B cell (primary cell): ENCODE data around the gene MRPL54. TPM values are rescaled to one million over a fixed set of nuclear protein-coding genes. Genes with fewer than 3 reads are reported as not detected.

ENCODE experiments used
- ATAC-seq: fragments of 200-7000 bp; cut with Tn5 transposase; one replicate; pipeline ENCODE4 v1.10.0; 2021; ENCODE audit warnings: low read depth, mild to moderate bottlenecking, moderate number of reproducible peaks, moderate library complexity
- CTCF ChIA-PET: fragments of 350-600 bp; sonication (Branson Sonifier 250); formaldehyde crosslinking; loops from one replicate; lab custom pipeline; 2021; ENCODE audit warnings: antibody characterized with exemption, inconsistent platforms; lab: Charles Lee
- POLR2A ChIA-PET: fragments of 350-600 bp; sonication (Branson Sonifier 250); formaldehyde crosslinking; loops from one replicate; lab custom pipeline; 2021; ENCODE audit warnings: antibody characterized with exemption; lab: Charles Lee
- DNase-seq: peaks from one replicate; pipeline ENCODE4 v3.0.0; 2013
- H2AFZ ChIP-seq: 2 replicates; pipeline ENCODE4 v1.6.1; 2012; ENCODE audit warnings: mild to moderate bottlenecking, low read depth, low read length; ENCODE audit not compliant: insufficient read depth, poor library complexity, severe bottlenecking
- H3K27ac ChIP-seq, 2 donors: 1 replicate in 1 of 2; 2 replicates in 1 of 2; pipeline ENCODE4 v1.5.1; 2012 to 2013; ENCODE audit warnings: low read length in 2 of 2, mild to moderate bottlenecking in 2 of 2, moderate library complexity in 1 of 2
- H3K27me3 ChIP-seq, 4 experiments: fragments of 200-600 bp in 1 of 4; sonication (generic) in 1 of 4; replicated peaks in 1 of 4; 1 replicate in 2 of 4; 2 replicates in 2 of 4; pipeline versions ENCODE4 v1.6.1 to v1.7.0; 2013 to 2016; ENCODE audit warnings: low read length in 3 of 4, mild to moderate bottlenecking in 2 of 4, mixed read lengths in 1 of 4, moderate library complexity in 1 of 4; ENCODE audit not compliant: insufficient read depth in 4 of 4, control insufficient read depth in 3 of 4; ENCODE audit errors: control extremely low read depth in 1 of 4
- H3K36me3 ChIP-seq, 2 experiments: replicated peaks in 1 of 2; 1 replicate in 1 of 2; 2 replicates in 1 of 2; pipeline versions ENCODE4 v1.6.1 to v1.7.1; 2013; ENCODE audit warnings: low read length in 1 of 2; ENCODE audit not compliant: insufficient read depth in 2 of 2, control insufficient read depth in 1 of 2; ENCODE audit errors: control extremely low read depth in 1 of 2, extremely low read depth in 1 of 2
- H3K4me1 ChIP-seq, 2 donors: fragments of 200-600 bp in 1 of 2; sonication (generic) in 1 of 2; 1 replicate in 1 of 2; 2 replicates in 1 of 2; pipeline versions ENCODE4 v1.5.1 to v1.6.1; 2013 to 2017; ENCODE audit warnings: low read length in 2 of 2; ENCODE audit not compliant: control insufficient read depth in 2 of 2, insufficient read depth in 2 of 2
- H3K4me2 ChIP-seq: replicated peaks from 2 replicates; pipeline ENCODE3; 2012; ENCODE audit warnings: mild to moderate bottlenecking, low read depth, low read length; ENCODE audit not compliant: poor library complexity, severe bottlenecking
- H3K4me3 ChIP-seq, 5 experiments: fragments of 200-600 bp in 1 of 5; sonication (generic) in 1 of 5; 1 replicate in 3 of 5; 2 replicates in 2 of 5; pipeline versions ENCODE4 v1.5.1 to v1.7.0; 2011 to 2016; ENCODE audit warnings: low read length in 4 of 5, mild to moderate bottlenecking in 4 of 5, low read depth in 2 of 5, control low read depth in 1 of 5, moderate library complexity in 1 of 5; ENCODE audit not compliant: insufficient read depth in 1 of 5; ENCODE audit errors: control extremely low read depth in 1 of 5, extremely low read depth in 1 of 5
- H3K79me2 ChIP-seq: fragments of 200-600 bp; sonication (generic); one replicate; pipeline ENCODE4 v1.6.0; 2016; ENCODE audit warnings: low read length; ENCODE audit not compliant: control insufficient read depth, insufficient read depth
- H3K9ac ChIP-seq: fragments of 200-600 bp; sonication (generic); 2 replicates; pipeline ENCODE4 v1.6.1; 2017; ENCODE audit warnings: mild to moderate bottlenecking, low read length, moderate library complexity
- H3K9me3 ChIP-seq, 3 donors: one replicate each; pipeline versions ENCODE4 v1.6.1 to v1.7.1; 2013; ENCODE audit warnings: low read length in 2 of 3; ENCODE audit not compliant: control insufficient read depth in 2 of 3, insufficient read depth in 1 of 3; ENCODE audit errors: control extremely low read depth in 1 of 3
- H4K20me1 ChIP-seq: 2 replicates; pipeline ENCODE4 v1.6.0; 2012; ENCODE audit warnings: mild to moderate bottlenecking, low read length; ENCODE audit not compliant: insufficient read depth, control insufficient read depth, poor library complexity, severe bottlenecking
- H3K27ac Mint-ChIP-seq: one replicate; pipeline ENCODE4 v1.8.0; 2021; ENCODE audit warnings: mixed read lengths
- H3K27me3 Mint-ChIP-seq: one replicate; pipeline ENCODE4 v1.8.0; 2021; ENCODE audit warnings: mixed read lengths
- H3K4me1 Mint-ChIP-seq: one replicate; pipeline ENCODE4 v1.8.0; 2021; ENCODE audit warnings: mixed read lengths
- H3K4me3 Mint-ChIP-seq: one replicate; pipeline ENCODE4 v1.8.0; 2021; ENCODE audit warnings: mixed read lengths
- H3K9me3 Mint-ChIP-seq: one replicate; pipeline ENCODE4 v1.8.0; 2022; ENCODE audit warnings: mixed read lengths; ENCODE audit not compliant: insufficient read depth
- EZH2 ChIP-seq: IDR thresholded peaks from 2 replicates; pipeline ENCODE4 v1.6.1; 2012; ENCODE audit warnings: borderline replicate concordance, low read depth, mild to moderate bottlenecking, moderate library complexity, low read length; ENCODE audit not compliant: insufficient read depth, poor library complexity, severe bottlenecking
- WGBS: methylation state at CpG from one replicate; pipeline ENCODE4 v1.1.5; 2013; ENCODE audit warnings: missing lambda C conversion rate; ENCODE audit not compliant: insufficient coverage; 5-methylcytosine and 5-hydroxymethylcytosine counted together
- intact Hi-C: fragments of 100-400 bp; cut with micrococcal nuclease; formaldehyde crosslinking; loops from one replicate; pipeline ENCODE4 v1.10.0; 2022
- polyA plus RNA-seq: library from polyadenylated mRNA; depleted of rRNA; stranded (reverse); fragments of >200 nt; gene quantifications from 2 replicates; pipeline ENCODE4 v1.2.3, GENCODE V29; 2012
- total RNA-seq, 2 donors: library from RNA; stranded (reverse); fragments of 120-200 nt in 1 of 2; gene quantifications; 1 replicate in 1 of 2; 2 replicates in 1 of 2; pipeline versions ENCODE4 v1.2.3 to v1.2.4, GENCODE V29; 2013 to 2022
- TF ChIP-seq, protein P1 (sequence below): fragments of 200-600 bp; IDR thresholded peaks from one replicate; pipeline ENCODE4 v1.8.0; 2022; ENCODE audit warnings: antibody characterized with exemption, mild to moderate bottlenecking

The MRPL54 gene
- total and polyA plus RNA-seq, 2 donors (not counting 1 experiment from before 2014, with no cell fraction given) = 54.3 to 75.1 TPM

DNA sequence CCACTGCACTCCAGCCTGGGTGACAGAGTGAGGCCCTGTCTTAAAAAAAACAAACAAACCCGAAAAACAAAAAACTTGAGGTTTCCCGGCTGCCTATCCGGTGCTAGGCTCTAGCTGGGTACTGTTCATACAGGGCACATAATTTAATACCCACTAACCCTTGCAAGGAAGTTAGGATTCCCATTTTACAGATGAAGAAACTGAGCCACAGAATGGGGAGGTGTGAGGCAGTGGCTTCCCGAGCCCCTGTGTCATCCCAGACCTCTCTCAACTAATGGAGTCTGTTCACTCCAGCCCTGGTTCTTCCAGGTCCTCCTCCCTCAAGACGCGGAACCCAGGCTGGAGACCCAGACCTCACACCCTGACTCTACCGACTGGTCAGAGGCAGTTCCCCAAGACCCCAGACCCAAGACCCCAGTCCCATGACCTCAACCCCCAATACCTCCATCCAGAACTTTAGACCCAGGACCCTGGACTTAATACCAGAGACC is 1.6 kb upstream of the MRPL54 start:
- no peaks in the 10 kb centered on the region for H3K9me3 Mint-ChIP-seq
- ATAC-seq (no peak), DNase-seq (no peak)
- Histone ChIP-seq H3K4me3 (peak overlapping the region; percentile 69 to 99 (median 84)), H3K27ac (peak overlapping the region; percentile 79 to 95), H3K4me2 (peak overlapping the region; percentile 95), H4K20me1 (peaks cover 13% of the 10 kb centered on the region), H3K9me3 (peaks cover 0 to 3% (median 0%) of the 10 kb centered on the region in 3 donors), H3K4me1 (peaks cover 25 to 35% of the 10 kb centered on the region in 2 donors), H3K36me3 (peaks cover 0 to 18% of the 10 kb centered on the region in 2 experiments), H3K9ac (peak overlapping the region; percentile 87), H3K27me3 (no peaks in the 10 kb centered on the region), H2AFZ (peak overlapping the region; percentile 77), H3K79me2 (peaks cover 52% of the 10 kb centered on the region)
- ChIA-PET POLR2A (interaction anchor here (0.6 kb wide), 1 partner anchor 80 kb away, joined by 4 read pairs; no protein-coding TSS in a partner anchor), CTCF (interaction anchor here (0.6 to 2.4 kb wide), 4 partner anchors 61 to 227 kb away, joined by 3 to 10 read pairs (median 4); partner anchors contain the start of gene DAPK3)
- intact Hi-C loops = loop anchor here (1.0 to 10.0 kb wide), 9 partner anchors 40 to 1924 kb away; partner anchors contain the start of genes CHAF1A, DPP9, EEF2 and FZR1
- H3K27me3 Mint-ChIP-seq = no peaks in the 10 kb centered on the region
- 18% methylated on average over 4 of the region's 7 CpGs for WGBS
- peak overlapping the region; percentile 94 for H3K4me3 Mint-ChIP-seq
- no peak for TF ChIP-seq EZH2
- TF ChIP-seq, protein P1, sequence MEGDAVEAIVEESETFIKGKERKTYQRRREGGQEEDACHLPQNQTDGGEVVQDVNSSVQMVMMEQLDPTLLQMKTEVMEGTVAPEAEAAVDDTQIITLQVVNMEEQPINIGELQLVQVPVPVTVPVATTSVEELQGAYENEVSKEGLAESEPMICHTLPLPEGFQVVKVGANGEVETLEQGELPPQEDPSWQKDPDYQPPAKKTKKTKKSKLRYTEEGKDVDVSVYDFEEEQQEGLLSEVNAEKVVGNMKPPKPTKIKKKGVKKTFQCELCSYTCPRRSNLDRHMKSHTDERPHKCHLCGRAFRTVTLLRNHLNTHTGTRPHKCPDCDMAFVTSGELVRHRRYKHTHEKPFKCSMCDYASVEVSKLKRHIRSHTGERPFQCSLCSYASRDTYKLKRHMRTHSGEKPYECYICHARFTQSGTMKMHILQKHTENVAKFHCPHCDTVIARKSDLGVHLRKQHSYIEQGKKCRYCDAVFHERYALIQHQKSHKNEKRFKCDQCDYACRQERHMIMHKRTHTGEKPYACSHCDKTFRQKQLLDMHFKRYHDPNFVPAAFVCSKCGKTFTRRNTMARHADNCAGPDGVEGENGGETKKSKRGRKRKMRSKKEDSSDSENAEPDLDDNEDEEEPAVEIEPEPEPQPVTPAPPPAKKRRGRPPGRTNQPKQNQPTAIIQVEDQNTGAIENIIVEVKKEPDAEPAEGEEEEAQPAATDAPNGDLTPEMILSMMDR = no peak
- peaks cover 39% of the 10 kb centered on the region for H3K4me1 Mint-ChIP-seq
- peak overlapping the region; percentile 94 for H3K27ac Mint-ChIP-seq
